Gastrocnemius medialis (tissue), 4 donors: Measurements from ENCODE around the gene XRN2. TPM values are rescaled to one million over a fixed set of nuclear protein-coding genes. Genes with fewer than 3 reads are reported as not detected.

ENCODE experiments used
- ATAC-seq, 2 donors: fragments of 150-250 bp; one replicate each; pipeline ENCODE4 v1.9.1; 2016
- DNase-seq, 2 donors: peaks; one replicate each; pipeline ENCODE4 v3.0.0-alpha.2; 2019
- H3K27ac ChIP-seq, 4 donors: fragments of 200-600 bp; sonication (generic); 1 replicate in 1 of 4; 2 replicates in 3 of 4; pipeline ENCODE4 v1.5.1; 2016 to 2018; ENCODE audit warnings: mild to moderate bottlenecking in 2 of 4, moderate library complexity in 1 of 4
- H3K27me3 ChIP-seq, 3 donors: fragments of 200-600 bp; sonication (generic) in 2 of 3; 1 replicate in 1 of 3; 2 replicates in 2 of 3; pipeline versions ENCODE4 v1.5.1 to v1.6.0; 2016 to 2019; ENCODE audit warnings: mild to moderate bottlenecking in 1 of 3, moderate library complexity in 1 of 3
- H3K36me3 ChIP-seq, 2 donors: fragments of 200-600 bp; sonication (generic) in 1 of 2; one replicate each; pipeline ENCODE4 v1.5.1; 2017 to 2018
- H3K4me1 ChIP-seq, 2 donors: fragments of 200-600 bp; sonication (generic) in 1 of 2; one replicate each; pipeline ENCODE4 v1.5.1; 2016 to 2017; ENCODE audit warnings: mild to moderate bottlenecking in 2 of 2
- H3K4me3 ChIP-seq, 4 donors: fragments of 200-600 bp; sonication (generic) in 3 of 4; 1 replicate in 1 of 4; 2 replicates in 3 of 4; pipeline ENCODE4 v1.5.1; 2016 to 2019; ENCODE audit warnings: mild to moderate bottlenecking in 2 of 4
- H3K9me3 ChIP-seq, 3 donors: fragments of 200-600 bp; sonication (generic) in 2 of 3; 1 replicate in 1 of 3; 2 replicates in 2 of 3; pipeline ENCODE4 v1.5.1; 2016 to 2019
- CTCF ChIP-seq, 5 experiments: fragments of 450-650 bp in 3 of 5; fragments of 200-600 bp in 2 of 5; sonication (generic) in 2 of 5; IDR thresholded peaks in 4 of 5; conservative IDR thresholded peaks in 1 of 5; 1 replicate in 4 of 5; 2 replicates in 1 of 5; pipeline ENCODE4 v1.5.1; 2016 to 2019; ENCODE audit warnings: antibody characterized with exemption in 5 of 5, mild to moderate bottlenecking in 3 of 5, moderate library complexity in 3 of 5
- POLR2A ChIP-seq, 2 donors: fragments of 450-650 bp; IDR thresholded peaks; one replicate each; pipeline ENCODE4 v1.6.1; 2017; ENCODE audit warnings: antibody characterized with exemption in 2 of 2, mild to moderate bottlenecking in 2 of 2, moderate library complexity in 2 of 2
- in situ Hi-C, 4 donors: fragments of 200-750 bp; cut with MboI; loops; one replicate each; pipeline versions ENCODE4 v1.15.0 to v1.8.0; 2017; ENCODE audit warnings: low sequenced_read_pairs in 4 of 4
- intact Hi-C: fragments of 100-400 bp; cut with DNase I; formaldehyde crosslinking; loops from one replicate; pipeline ENCODE4 v1.15.1; 2023; ENCODE audit warnings: low total_unique reads
- total RNA-seq, 4 donors: library from RNA; depleted of rRNA; stranded (reverse); fragments of >200 nt; gene quantifications; one replicate each; pipeline versions ENCODE4 v1.1.0 to v1.2.3, GENCODE V29; 2016

XRN2 gene
- total RNA-seq, 4 donors from 2014 or later = 42.0 to 68.4 (median 52.3) TPM

- Histone ChIP-seq H3K9me3 (no peaks in the 10 kb centered on the region), H3K4me1 (peaks cover 12 to 34% of the 10 kb centered on the region in 2 donors), H3K27ac (peak overlapping the region in 2 of 4 donors; percentile 2 to 21), H3K36me3 (no peaks in the 10 kb centered on the region), H3K27me3 (no peaks in the 10 kb centered on the region), H3K4me3 (no peak overlapping the region)
- DNase-seq (no peak), ATAC-seq (no peak)
- in situ Hi-C loops (no loop called here), intact Hi-C loops (loop anchor here (5.0 kb wide), 1 partner anchor 87 kb away; no protein-coding TSS in a partner anchor)
- TF ChIP-seq CTCF (IDR thresholded peaks at IDR 0.05 in 4 of 5, conservative IDR thresholded peaks at IDR 0.05 in 1 of 5) (no peak), POLR2A (IDR thresholded peaks at IDR 0.05) (no peak)
Observed at GRCh38 chr20:21324126-21324525, 21.0 kb downstream of the XRN2 start.

- Histone ChIP-seq H3K27me3 (no peaks in the 10 kb centered on the region), H3K9me3 (no peaks in the 10 kb centered on the region), H3K27ac (peak overlapping the region in 3 of 4 donors; percentile 3 to 30 (median 11)), H3K4me1 (peaks cover 12 to 31% of the 10 kb centered on the region in 2 donors), H3K4me3 (no peak overlapping the region), H3K36me3 (no peaks in the 10 kb centered on the region)
- DNase-seq (no peak), ATAC-seq (no peak)
- TF ChIP-seq CTCF (IDR thresholded peaks at IDR 0.05 in 4 of 5, conservative IDR thresholded peaks at IDR 0.05 in 1 of 5) = no peak
- TF ChIP-seq POLR2A (IDR thresholded peaks at IDR 0.05) = no peak
- intact Hi-C loops = no loop called here
- in situ Hi-C loops = loop anchor here in 1 of 4 donors (25.0 kb wide), 2 partner anchors 88 to 463 kb away; no protein-coding TSS in a partner anchor
Observed at GRCh38 chr20:21325296-21325695, 22.2 kb downstream of the XRN2 start.

- intact Hi-C loops = no loop called here
Observed at GRCh38 chr20:21326700-21327099, 23.6 kb downstream of the XRN2 start.

GRCh38 chr20:21336455-21337151, 33.5 kb downstream of the XRN2 start:
- DNase-seq (no peak), ATAC-seq (no peak)
- H3K4me3 ChIP-seq = no peak overlapping the region
- no peak overlapping the region for H3K27ac ChIP-seq
- in situ Hi-C loops (loop anchor here in 1 of 4 donors (25.0 kb wide), 2 partner anchors 99 to 474 kb away; no protein-coding TSS in a partner anchor), intact Hi-C loops (no loop called here)
- H3K27me3 ChIP-seq = no peaks in the 10 kb centered on the region
- H3K36me3 ChIP-seq = peaks cover 2 to 92% of the 10 kb centered on the region in 2 donors
- no peaks in the 10 kb centered on the region for H3K9me3 ChIP-seq
- no peaks in the 10 kb centered on the region for H3K4me1 ChIP-seq
- TF ChIP-seq CTCF (IDR thresholded peaks at IDR 0.05 in 4 of 5, conservative IDR thresholded peaks at IDR 0.05 in 1 of 5) = no peak
- TF ChIP-seq POLR2A (IDR thresholded peaks at IDR 0.05) = no peak

More at GRCh38 chr20:21326700-21327099, 23.6 kb downstream of the XRN2 start:
- Histone ChIP-seq H3K36me3 (peaks cover 0 to 11% of the 10 kb centered on the region in 2 donors), H3K4me1 (peaks cover 12 to 31% of the 10 kb centered on the region in 2 donors), H3K27me3 (no peaks in the 10 kb centered on the region), H3K9me3 (no peaks in the 10 kb centered on the region), H3K4me3 (no peak overlapping the region), H3K27ac (no peak overlapping the region)
- in situ Hi-C loops = loop anchor here in 1 of 4 donors (25.0 kb wide), 2 partner anchors 89 to 464 kb away; no protein-coding TSS in a partner anchor
- no peak for TF ChIP-seq POLR2A (IDR thresholded peaks at IDR 0.05)
- no peak for TF ChIP-seq CTCF (IDR thresholded peaks at IDR 0.05 in 4 of 5, conservative IDR thresholded peaks at IDR 0.05 in 1 of 5)
- no peak for ATAC-seq
- no peak for DNase-seq
